ENCODE data around the gene GPR153.

DNA sequence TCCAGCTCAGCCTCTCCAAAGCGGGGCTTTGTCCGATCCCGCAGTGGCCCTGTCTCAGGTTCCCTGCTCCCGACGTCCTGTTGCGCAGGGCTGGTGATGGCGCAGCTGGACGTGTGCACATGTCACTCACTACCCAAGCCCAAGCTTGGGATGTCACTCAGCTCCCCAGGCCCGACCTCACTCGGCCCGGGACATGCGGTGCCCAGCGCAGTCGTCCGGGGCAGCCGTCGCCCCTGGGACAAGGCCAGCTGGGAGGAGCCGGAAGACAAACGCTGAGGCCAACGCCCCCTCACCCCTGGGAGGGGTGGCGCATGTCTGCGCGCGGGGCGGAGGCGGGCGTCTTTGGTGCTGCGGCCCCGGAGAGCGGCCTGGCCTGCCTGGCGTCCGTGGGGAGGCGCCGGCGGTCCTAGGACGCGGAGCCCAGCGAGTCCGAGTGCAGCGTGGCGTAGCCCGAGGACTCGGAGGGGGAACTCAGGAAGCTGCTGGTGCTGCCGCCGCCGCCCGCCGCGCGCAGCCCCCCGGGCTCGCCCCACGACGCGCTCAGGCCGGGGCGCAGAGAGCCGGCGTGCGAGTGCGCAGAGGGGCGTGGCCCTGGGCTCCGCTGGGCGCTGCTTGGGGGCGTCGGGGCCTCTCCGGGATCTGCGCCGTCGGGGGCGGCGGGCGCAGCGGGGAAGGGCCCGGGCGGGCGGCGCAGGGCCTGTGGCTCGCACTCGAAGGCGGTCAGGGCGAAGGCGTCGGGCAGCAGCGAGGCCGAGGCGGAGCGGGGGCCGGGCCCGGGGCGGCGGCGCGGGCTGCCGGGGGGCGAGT lies 11.8 kb downstream of the GPR153 start:
- TF ChIP-seq, protein P1, sequence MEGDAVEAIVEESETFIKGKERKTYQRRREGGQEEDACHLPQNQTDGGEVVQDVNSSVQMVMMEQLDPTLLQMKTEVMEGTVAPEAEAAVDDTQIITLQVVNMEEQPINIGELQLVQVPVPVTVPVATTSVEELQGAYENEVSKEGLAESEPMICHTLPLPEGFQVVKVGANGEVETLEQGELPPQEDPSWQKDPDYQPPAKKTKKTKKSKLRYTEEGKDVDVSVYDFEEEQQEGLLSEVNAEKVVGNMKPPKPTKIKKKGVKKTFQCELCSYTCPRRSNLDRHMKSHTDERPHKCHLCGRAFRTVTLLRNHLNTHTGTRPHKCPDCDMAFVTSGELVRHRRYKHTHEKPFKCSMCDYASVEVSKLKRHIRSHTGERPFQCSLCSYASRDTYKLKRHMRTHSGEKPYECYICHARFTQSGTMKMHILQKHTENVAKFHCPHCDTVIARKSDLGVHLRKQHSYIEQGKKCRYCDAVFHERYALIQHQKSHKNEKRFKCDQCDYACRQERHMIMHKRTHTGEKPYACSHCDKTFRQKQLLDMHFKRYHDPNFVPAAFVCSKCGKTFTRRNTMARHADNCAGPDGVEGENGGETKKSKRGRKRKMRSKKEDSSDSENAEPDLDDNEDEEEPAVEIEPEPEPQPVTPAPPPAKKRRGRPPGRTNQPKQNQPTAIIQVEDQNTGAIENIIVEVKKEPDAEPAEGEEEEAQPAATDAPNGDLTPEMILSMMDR (IDR thresholded peaks at IDR 0.05; ENCODE audit: low read depth, low read length) = no peak
- no peak for TF ChIP-seq EZH2phosphoT487 (IDR thresholded peaks at IDR 0.05; ENCODE audit: low read depth)

Measured in OCI-LY3 (cell line).